Muscle layer of duodenum (tissue), 2 donors: ENCODE results near the gene ANKRD7.

Experiments used
- H3K27ac ChIP-seq: one replicate; pipeline ENCODE4 v1.7.0; 2013; ENCODE audit warnings: mild to moderate bottlenecking, low read length
- H3K27me3 ChIP-seq: one replicate; pipeline ENCODE4 v1.7.0; 2013; ENCODE audit warnings: low read depth, mild to moderate bottlenecking, control low read depth, low read length
- H3K36me3 ChIP-seq, 2 donors: one replicate each; pipeline ENCODE4 v1.7.0; 2013; ENCODE audit warnings: low read length in 2 of 2, control low read depth in 1 of 2, mild to moderate bottlenecking in 1 of 2; ENCODE audit not compliant: insufficient read depth in 2 of 2, control insufficient read depth in 1 of 2
- H3K4me1 ChIP-seq, 2 donors: one replicate each; pipeline ENCODE4 v1.7.0; 2013; ENCODE audit warnings: low read length in 2 of 2, mild to moderate bottlenecking in 2 of 2, control low read depth in 1 of 2, moderate library complexity in 1 of 2; ENCODE audit not compliant: insufficient read depth in 2 of 2, control insufficient read depth in 1 of 2
- H3K4me3 ChIP-seq, 2 donors: one replicate each; pipeline ENCODE4 v1.7.0; 2013; ENCODE audit warnings: low read length in 2 of 2, low read depth in 1 of 2, mild to moderate bottlenecking in 1 of 2
- H3K9me3 ChIP-seq, 2 donors: one replicate each; pipeline ENCODE4 v1.7.0; 2013; ENCODE audit warnings: low read length in 2 of 2, control low read depth in 1 of 2, mild to moderate bottlenecking in 1 of 2; ENCODE audit not compliant: control insufficient read depth in 1 of 2
- donor health status: healthy.

The ANKRD7 gene

DNA sequence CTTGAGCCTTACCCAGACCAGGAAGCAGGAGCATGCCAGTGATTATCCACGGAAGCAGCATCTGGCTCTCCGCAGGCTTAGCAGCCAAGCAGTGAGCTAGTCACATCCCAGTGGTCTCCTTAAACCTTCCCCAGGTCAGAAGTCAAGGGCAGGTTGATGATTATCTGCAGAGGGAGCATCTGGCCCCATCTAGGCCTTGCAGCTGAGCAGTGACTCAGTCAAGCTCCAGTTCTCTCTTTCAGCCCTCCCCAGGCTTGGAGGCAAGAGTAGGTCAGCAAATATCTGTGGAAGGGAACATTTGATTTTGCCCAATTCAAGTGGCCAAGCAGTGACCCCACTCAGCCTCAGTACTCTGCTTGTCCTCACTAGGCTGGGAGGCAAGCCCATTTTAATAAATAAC lies 61.6 kb downstream of the ANKRD7 start:
- no peaks in the 10 kb centered on the region for H3K4me1 ChIP-seq
- no peaks in the 10 kb centered on the region for H3K27me3 ChIP-seq
- no peaks in the 10 kb centered on the region for H3K36me3 ChIP-seq
- no peaks in the 10 kb centered on the region for H3K9me3 ChIP-seq
- H3K4me3 ChIP-seq, result no peak overlapping the region
- H3K27ac ChIP-seq, result no peak overlapping the region

DNA sequence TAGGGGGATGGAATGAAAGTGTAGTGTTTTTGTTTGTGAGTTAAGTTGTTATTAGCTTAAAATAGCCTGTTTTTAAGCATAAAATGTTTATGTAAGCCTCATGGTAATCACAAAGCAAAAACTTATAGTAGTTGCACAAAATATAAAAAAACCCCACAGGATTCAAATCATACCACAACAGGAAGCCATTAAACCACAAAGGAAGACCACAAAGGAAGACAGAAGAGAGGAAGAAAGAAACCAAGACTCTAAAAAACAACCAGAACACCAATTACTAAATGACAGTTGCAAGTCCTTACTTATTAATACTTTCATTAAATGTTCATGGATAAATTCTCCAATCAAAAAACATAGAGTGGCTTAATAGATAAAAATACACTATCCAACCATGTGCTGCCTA lies 63.6 kb downstream of the ANKRD7 start:
- no peaks in the 10 kb centered on the region for H3K36me3 ChIP-seq
- no peaks in the 10 kb centered on the region for H3K27me3 ChIP-seq
- no peak overlapping the region for H3K4me3 ChIP-seq
- no peak overlapping the region for H3K27ac ChIP-seq
- no peaks in the 10 kb centered on the region for H3K4me1 ChIP-seq
- no peaks in the 10 kb centered on the region for H3K9me3 ChIP-seq

DNA sequence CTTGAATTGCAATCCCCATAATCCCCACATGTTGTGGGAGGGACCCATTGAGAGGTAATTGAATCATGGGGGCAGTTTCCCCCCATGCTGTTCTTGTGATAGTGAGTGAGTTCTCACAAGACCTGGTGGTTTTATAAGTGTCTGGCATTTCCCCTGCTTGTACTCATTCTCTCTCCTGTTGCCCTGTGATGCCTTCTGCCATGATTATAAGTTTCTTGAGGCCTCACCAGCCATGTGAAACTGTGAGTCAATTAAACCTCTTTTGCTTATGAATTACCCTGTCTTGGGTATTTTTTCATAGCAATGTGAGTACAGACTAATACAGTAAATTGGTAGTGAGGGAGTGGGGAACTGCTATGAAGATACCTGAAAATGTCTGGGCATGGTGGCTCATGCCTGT lies 65.0 kb downstream of the ANKRD7 start:
- H3K9me3 ChIP-seq, result no peaks in the 10 kb centered on the region
- H3K27ac ChIP-seq, result no peak overlapping the region
- no peaks in the 10 kb centered on the region for H3K27me3 ChIP-seq
- H3K4me1 ChIP-seq, result no peaks in the 10 kb centered on the region
- H3K4me3 ChIP-seq, result no peak overlapping the region
- H3K36me3 ChIP-seq, result no peaks in the 10 kb centered on the region
